SK-N-SH treated with all-trans-retinoic acid at 6 μM for 48 hours (cell line): Measurements from ENCODE around the gene ATP8A2.
"Not testable (repeated sequence)": the region's sequence is repeated elsewhere in the genome, so short reads cannot be mapped to it uniquely, and the experiment has no call there.

Source experiments
- CREB5 ChIP-seq: fragments of 250-450 bp; sonication (Bioruptor Pico); IDR thresholded peaks from 2 replicates; pipeline ENCODE4 v1.5.1; 2020; ENCODE audit warnings: low read depth, mild to moderate bottlenecking, moderate library complexity
- CSRNP3 ChIP-seq: fragments of 250-450 bp; sonication (Bioruptor Pico); IDR thresholded peaks from 2 replicates; pipeline ENCODE4 v1.5.1; 2021; ENCODE audit warnings: mild to moderate bottlenecking, moderate library complexity
- PATZ1 ChIP-seq: fragments of 250-450 bp; sonication (Bioruptor Pico); IDR thresholded peaks from 2 replicates; pipeline ENCODE4 v1.8.0; 2020; ENCODE audit warnings: mild to moderate bottlenecking, moderate library complexity, borderline replicate concordance
- PPARA ChIP-seq: fragments of 250-450 bp; sonication (Bioruptor Pico); IDR thresholded peaks from 2 replicates; pipeline ENCODE4 v1.5.0; 2020; ENCODE audit warnings: mild to moderate bottlenecking, borderline replicate concordance
- RARB ChIP-seq: fragments of 250-450 bp; sonication (Bioruptor Pico); IDR thresholded peaks from 2 replicates; pipeline ENCODE4 v1.8.0; 2021; ENCODE audit warnings: mild to moderate bottlenecking, moderate library complexity
- TSHZ2 ChIP-seq: fragments of 250-450 bp; sonication (Bioruptor Pico); IDR thresholded peaks from 2 replicates; pipeline ENCODE4 v1.5.0; 2020; ENCODE audit warnings: mild to moderate bottlenecking, moderate library complexity
- ZFP3 ChIP-seq: fragments of 250-450 bp; sonication (Bioruptor Pico); IDR thresholded peaks from 2 replicates; pipeline ENCODE4 v1.5.0; 2020; ENCODE audit warnings: mild to moderate bottlenecking, moderate library complexity
- ZNF565 ChIP-seq: fragments of 450-650 bp; formaldehyde crosslinking; conservative IDR thresholded peaks from 2 replicates; pipeline ENCODE4 v1.5.0; 2020; ENCODE audit warnings: low read depth, mild to moderate bottlenecking, moderate library complexity
- ZNF70 ChIP-seq: fragments of 450-650 bp; formaldehyde crosslinking; IDR thresholded peaks from 2 replicates; pipeline ENCODE4 v1.5.0; 2020; ENCODE audit warnings: mild to moderate bottlenecking, moderate library complexity

- TF ChIP-seq PATZ1; CREB5; PPARA; ZFP3 (CRISPR knock-in tag); ZNF70 (CRISPR knock-in tag); ZNF565 (CRISPR knock-in tag); RARB (CRISPR knock-in tag); CSRNP3; TSHZ2: not testable (repeated sequence)
Measured at GRCh38 chr13:25827221-25827620, 455.4 kb downstream of the ATP8A2 start.
